HCT116 (cell line): Measurements from ENCODE around the gene VDAC1.

Experiments used
- ATF3 ChIP-seq: IDR thresholded peaks from 2 replicates; pipeline ENCODE4 v1.6.1; 2012
- CEBPB ChIP-seq: IDR thresholded peaks from 2 replicates; pipeline ENCODE4 v1.6.1; 2012; ENCODE audit warnings: low read depth
- CTCF ChIP-seq, 3 experiments: fragments of 200-600 bp in 1 of 3; sonication (generic) in 1 of 3; IDR thresholded peaks in 2 of 3; conservative IDR thresholded peaks in 1 of 3; 2 replicates each; pipeline ENCODE4 v1.5.1; 2012 to 2017; ENCODE audit warnings: low read depth in 2 of 3, low read length in 2 of 3, antibody characterized with exemption in 1 of 3, borderline replicate concordance in 1 of 3, control low read depth in 1 of 3, mild to moderate bottlenecking in 1 of 3, mixed read lengths in 1 of 3, mixed run types in 1 of 3, moderate library complexity in 1 of 3; ENCODE audit not compliant: insufficient read depth in 1 of 3
- POLR2A ChIP-seq: IDR thresholded peaks from 2 replicates; pipeline ENCODE4 v1.7.0; 2011; ENCODE audit warnings: borderline replicate concordance; ENCODE audit not compliant: insufficient read depth, insufficient read length; ENCODE audit errors: extremely low read depth
- RAD21 ChIP-seq: IDR thresholded peaks from 2 replicates; pipeline ENCODE4 v1.6.1; 2012; ENCODE audit warnings: low read depth, mild to moderate bottlenecking
- ZNF274 ChIP-seq: fragments of 200-500 bp; sonication (Bioruptor generic); IDR thresholded peaks from 2 replicates; pipeline ENCODE4 v1.6.1; 2014; ENCODE audit warnings: mild to moderate bottlenecking, low read depth, low read length, inconsistent platforms

- no peak for TF ChIP-seq ATF3
- TF ChIP-seq ZNF274: no peak
- TF ChIP-seq POLR2A: no peak
- no peak for TF ChIP-seq CTCF (IDR thresholded peaks at IDR 0.05 in 2 of 3, conservative IDR thresholded peaks at IDR 0.05 in 1 of 3; ENCODE audit: borderline replicate concordance in 1 of 3, insufficient read depth in 1 of 3, low read depth in 2 of 3, low read length in 2 of 3)
- no peak for TF ChIP-seq RAD21
- no peak for TF ChIP-seq CEBPB
Observed at GRCh38 chr5:134041570-134042411, 37.0 kb upstream of the VDAC1 start.
